Measurements from ENCODE around the gene S100PBP.

GRCh38 chr1:32889731-32890278 is 72.4 kb downstream of the S100PBP start:
- no peak for TF ChIP-seq CTCF (IDR thresholded peaks at IDR 0.05)
- no peak for TF ChIP-seq POLR2AphosphoS5 (IDR thresholded peaks at IDR 0.05)
- no peak for TF ChIP-seq EP300 (IDR thresholded peaks at IDR 0.05)

Measured in stomach (tissue), 4 donors.